Rectal smooth muscle tissue (tissue), 1 donor: Measurements from ENCODE around the gene GATD1.

Source experiments
- H3K27ac ChIP-seq: one replicate; pipeline ENCODE4 v1.7.0; 2013; ENCODE audit warnings: low read depth, low read length, inconsistent platforms
- H3K27me3 ChIP-seq: one replicate; pipeline ENCODE4 v1.7.0; 2013; ENCODE audit warnings: low read length; ENCODE audit not compliant: control insufficient read depth, insufficient read depth
- H3K36me3 ChIP-seq: one replicate; pipeline ENCODE4 v1.7.0; 2013; ENCODE audit warnings: low read length; ENCODE audit not compliant: control insufficient read depth, insufficient read depth
- H3K4me1 ChIP-seq: one replicate; pipeline ENCODE4 v1.7.0; 2013; ENCODE audit warnings: low read length; ENCODE audit not compliant: control insufficient read depth, insufficient read depth
- H3K4me3 ChIP-seq: one replicate; pipeline ENCODE4 v1.7.0; 2013; ENCODE audit warnings: low read length
- H3K9ac ChIP-seq: one replicate; pipeline ENCODE4 v1.7.0; 2013; ENCODE audit warnings: low read length

GATD1 gene

DNA sequence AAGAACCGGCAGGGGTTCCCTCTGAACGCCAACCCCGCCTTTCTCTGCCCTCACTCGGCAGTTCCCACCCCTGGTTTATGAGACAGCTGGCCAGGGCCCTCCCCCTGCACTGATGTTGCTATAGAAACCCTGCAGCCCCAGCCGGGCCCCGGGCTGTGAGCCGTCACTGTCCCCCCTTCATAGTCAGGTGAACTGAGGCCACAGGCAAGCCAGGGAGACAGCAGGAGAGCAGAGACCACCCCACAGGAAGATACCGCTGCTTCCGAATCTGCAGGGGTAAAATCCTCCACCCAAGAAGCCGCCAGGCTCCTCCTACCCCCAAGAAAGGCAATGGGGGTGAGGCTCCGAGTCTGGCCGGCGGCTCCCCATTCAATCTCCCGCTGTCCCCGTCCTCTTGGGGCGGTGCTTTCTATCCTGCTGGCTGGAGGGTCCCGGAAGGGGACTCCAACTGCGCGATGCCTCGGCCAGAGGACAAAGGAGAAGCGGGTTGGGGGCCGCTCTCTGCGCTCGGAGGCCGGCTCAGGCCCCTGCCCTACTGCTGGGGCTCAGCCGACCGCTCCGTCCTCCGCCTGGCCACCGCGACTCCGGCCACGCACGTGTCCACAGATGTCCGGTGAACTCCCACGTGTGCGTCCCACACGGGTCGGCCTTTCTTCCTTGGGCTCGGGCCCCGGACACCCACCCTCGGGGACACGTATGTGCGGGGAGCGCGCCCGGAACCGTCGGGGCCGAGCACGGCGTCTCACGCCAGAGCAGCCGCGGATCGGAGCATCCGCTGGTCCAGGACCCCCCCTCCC is 20.2 kb upstream of the GATD1 start:
- peak overlapping the region; percentile 52 for H3K9ac ChIP-seq
- H3K4me3 ChIP-seq: peak overlapping the region; percentile 71
- peak overlapping the region; percentile 77 for H3K27ac ChIP-seq
- no peaks in the 10 kb centered on the region for H3K27me3 ChIP-seq
- peaks cover 3% of the 10 kb centered on the region for H3K36me3 ChIP-seq
- peaks cover 7% of the 10 kb centered on the region for H3K4me1 ChIP-seq

DNA sequence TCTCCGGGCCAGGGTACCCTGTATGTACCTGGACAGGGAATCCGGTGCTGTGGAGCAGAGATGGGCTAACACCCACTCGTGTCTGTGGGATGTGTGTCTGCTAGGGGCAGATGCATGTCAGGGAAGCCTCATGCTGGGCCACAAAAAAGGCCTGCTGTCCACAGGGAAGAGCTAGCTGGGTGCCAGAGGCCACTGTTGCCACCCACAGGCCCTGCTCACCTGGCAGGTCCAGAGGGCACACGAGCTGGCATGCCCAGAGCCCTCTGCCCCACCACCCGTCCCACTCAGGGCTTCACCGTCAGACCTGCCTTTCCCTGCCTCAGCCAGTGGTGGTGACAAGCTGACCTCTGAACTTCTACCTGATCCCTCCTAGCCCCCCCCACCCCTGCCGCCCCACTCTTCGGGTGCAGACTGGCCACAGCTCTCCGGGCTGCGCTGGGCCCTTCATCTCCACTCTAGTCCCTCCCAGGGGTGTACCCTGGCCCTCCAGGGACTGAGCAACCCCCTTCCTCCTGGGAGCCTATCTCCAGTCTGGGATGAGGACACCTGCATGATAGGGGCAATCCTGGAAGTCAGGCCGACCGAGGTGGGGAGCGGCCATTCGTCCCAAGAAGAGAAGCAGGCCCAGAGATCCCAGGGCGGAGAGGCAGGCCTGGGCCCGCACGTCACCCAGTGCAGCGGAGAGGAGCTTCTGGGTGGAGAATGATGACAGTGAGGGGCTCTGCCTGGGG is 19.4 kb upstream of the GATD1 start:
- Histone ChIP-seq H3K36me3 (peaks cover 3% of the 10 kb centered on the region), H3K9ac (peak overlapping the region; percentile 52), H3K27me3 (no peaks in the 10 kb centered on the region), H3K4me3 (peak overlapping the region; percentile 71), H3K27ac (peak overlapping the region; percentile 77), H3K4me1 (peaks cover 7% of the 10 kb centered on the region)

DNA sequence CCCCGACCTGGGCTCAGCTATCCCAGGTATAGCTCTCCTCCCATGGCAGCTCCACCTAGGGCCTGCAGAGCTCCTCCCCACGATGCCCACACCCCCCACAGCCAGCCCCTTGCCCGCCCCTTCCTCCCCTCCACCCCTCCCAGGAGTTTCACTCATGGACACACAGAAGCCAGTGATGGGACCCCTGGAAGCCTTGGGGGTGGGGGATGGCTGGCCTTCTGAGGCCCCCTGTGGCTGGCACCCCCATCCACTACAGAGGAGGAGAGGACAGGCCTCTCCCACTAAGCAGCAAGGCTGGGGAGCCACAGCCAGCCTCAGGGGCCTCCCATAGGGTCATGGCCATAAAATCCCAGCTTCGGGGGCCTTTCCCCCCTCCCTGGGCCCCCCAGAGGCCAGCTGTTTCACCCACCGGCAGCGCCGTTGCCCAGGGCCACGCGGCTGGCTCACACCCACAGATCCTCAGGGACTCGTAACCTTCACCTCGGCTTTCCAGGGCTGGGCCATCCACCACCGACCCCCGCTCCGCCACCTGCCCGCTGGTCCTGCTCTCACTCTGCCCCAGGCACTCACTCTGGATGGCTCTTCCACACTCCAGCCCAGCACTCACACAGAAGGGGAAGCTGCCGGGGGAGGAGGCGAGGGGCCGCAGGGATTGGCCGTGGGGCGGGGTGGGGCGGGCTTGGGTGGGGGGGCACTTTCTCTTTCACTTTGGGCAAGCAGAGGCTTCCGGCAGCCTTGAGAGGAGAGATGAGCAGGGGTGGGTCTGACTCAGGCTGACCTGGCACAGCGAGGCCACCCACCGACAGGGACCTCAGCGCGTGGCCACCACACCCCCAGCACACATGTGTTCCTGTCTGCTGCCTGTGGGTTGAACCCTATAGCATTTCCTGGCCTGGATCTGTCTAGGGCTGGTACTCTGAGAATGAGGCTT is 18.6 kb upstream of the GATD1 start:
- H3K27me3 ChIP-seq: no peaks in the 10 kb centered on the region
- H3K9ac ChIP-seq: peak overlapping the region; percentile 40
- peaks cover 3% of the 10 kb centered on the region for H3K36me3 ChIP-seq
- peak overlapping the region; percentile 77 for H3K27ac ChIP-seq
- peak overlapping the region; percentile 71 for H3K4me3 ChIP-seq
- peaks cover 7% of the 10 kb centered on the region for H3K4me1 ChIP-seq

DNA sequence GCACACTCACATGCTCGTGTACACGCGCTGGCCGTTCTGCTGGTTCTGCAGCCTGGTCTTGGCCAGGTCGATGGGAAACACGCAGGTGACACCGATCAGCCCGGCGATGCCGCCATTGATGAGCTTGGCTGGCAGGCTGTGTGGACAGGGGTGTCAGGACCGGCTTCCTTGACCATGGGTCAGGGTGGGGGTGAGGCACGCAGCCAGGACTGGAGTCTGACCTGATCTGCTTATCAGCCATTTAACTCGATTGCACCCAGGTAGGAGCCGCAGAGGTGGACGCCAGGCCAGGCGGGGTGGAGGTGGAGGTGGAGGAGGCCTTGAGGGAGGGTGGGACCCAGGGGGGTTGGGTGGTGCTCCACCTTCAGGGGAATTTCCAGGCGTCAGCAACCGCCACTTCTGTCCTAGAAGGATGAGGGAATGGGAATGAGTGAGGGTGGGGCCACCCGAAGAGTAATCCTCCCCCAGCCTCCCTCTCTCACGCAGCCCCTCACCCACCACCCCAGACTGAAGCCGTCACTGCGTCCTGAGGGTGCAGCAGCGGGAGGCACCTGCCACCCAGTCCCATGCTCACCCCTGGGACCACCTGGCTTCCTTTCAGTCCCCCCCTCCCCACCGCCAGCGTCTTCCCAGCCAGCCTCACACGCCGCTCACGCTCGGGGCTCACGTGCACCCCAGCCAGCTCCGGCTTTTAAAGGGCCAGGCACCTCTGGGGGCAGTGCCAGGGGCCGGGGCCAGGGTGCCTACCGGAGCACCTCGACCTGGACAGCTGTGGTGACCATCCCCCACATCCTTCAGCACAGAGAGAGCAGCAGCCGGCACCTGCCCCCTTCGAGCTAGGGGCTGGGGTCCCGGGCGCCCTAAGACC is 17.7 kb upstream of the GATD1 start:
- no peak overlapping the region for H3K27ac ChIP-seq
- peaks cover 3% of the 10 kb centered on the region for H3K36me3 ChIP-seq
- peak overlapping the region; percentile 71 for H3K4me3 ChIP-seq
- no peaks in the 10 kb centered on the region for H3K27me3 ChIP-seq
- peaks cover 7% of the 10 kb centered on the region for H3K4me1 ChIP-seq
- H3K9ac ChIP-seq: no peak overlapping the region

DNA sequence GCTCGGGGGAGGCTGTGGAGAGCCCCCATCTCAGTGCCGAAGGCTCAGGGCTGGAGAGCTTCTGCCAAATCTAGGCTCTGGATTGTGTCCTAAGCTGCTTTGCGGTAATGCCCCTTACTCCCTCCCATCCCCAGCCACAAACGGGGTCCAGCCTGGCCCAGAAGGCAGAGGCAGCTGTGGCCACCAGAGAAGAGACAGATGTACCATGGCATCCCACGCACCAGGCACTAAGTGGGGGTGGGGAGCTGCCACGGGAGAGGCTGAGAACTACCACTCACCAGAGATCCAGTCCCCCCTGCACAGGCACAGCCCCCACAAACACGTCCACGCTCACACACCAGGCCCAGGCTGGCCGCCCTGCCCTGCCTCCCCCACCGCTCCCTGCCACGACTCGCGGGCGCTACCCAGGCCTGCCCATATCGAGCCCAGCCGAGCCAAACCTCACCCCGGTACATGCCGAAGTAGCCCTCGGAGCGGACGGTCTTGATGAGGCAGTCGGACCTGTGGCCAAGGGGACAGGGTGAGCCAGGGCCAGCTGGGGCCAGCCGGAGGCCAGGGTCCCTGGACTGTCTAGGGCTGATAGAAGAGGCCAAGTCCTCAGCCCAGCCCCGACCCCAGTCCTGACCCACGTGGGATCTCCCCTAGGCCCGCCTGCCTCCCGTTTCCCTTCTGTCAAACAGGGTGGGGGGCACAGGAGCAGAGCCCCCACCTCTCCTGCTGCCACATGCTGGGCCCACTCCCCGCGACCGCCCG is 16.9 kb upstream of the GATD1 start:
- H3K4me3 ChIP-seq: no peak overlapping the region
- H3K4me1 ChIP-seq: peaks cover 7% of the 10 kb centered on the region
- no peak overlapping the region for H3K9ac ChIP-seq

DNA sequence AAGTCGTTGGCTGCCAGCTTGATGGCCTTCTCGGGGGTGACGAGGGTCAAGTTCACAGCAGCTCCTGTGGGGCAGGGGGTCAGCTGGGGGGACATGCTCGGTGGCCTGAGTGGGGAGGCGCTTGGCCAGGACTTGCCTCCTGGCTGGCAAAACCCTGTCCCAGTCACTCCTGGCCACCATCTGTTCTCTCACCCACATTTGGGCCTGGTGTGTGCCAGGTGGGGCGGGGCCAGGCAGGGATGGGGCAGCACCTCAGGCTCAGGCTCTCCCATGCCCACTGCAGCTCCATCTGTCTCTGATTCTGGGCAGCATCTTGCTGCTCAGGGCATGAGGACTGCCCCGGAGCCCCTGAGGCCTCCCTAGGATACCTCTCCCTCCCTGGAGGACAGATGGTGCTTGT is 16.3 kb upstream of the GATD1 start:
- Histone ChIP-seq H3K4me1 (peaks cover 7% of the 10 kb centered on the region), H3K4me3 (no peak overlapping the region), H3K9ac (no peak overlapping the region), H3K27ac (no peak overlapping the region), H3K27me3 (peaks cover 6% of the 10 kb centered on the region), H3K36me3 (no peaks in the 10 kb centered on the region)

More for the DNA sequence above, 16.9 kb upstream of the GATD1 start:
- Histone ChIP-seq H3K27me3 (peaks cover 5% of the 10 kb centered on the region), H3K27ac (no peak overlapping the region), H3K36me3 (no peaks in the 10 kb centered on the region)

- Histone ChIP-seq H3K9ac (no peak overlapping the region), H3K27me3 (peaks cover 6% of the 10 kb centered on the region), H3K36me3 (no peaks in the 10 kb centered on the region), H3K4me1 (peaks cover 7% of the 10 kb centered on the region), H3K4me3 (no peak overlapping the region), H3K27ac (no peak overlapping the region)
Measured at GRCh38 chr11:792873-793272, 15.6 kb upstream of the GATD1 start.

- Histone ChIP-seq H3K36me3 (no peaks in the 10 kb centered on the region), H3K27me3 (peaks cover 6% of the 10 kb centered on the region), H3K4me1 (peaks cover 7% of the 10 kb centered on the region), H3K4me3 (no peak overlapping the region), H3K27ac (no peak overlapping the region), H3K9ac (no peak overlapping the region)
Measured at GRCh38 chr11:792535-792821, 15.2 kb upstream of the GATD1 start.

DNA sequence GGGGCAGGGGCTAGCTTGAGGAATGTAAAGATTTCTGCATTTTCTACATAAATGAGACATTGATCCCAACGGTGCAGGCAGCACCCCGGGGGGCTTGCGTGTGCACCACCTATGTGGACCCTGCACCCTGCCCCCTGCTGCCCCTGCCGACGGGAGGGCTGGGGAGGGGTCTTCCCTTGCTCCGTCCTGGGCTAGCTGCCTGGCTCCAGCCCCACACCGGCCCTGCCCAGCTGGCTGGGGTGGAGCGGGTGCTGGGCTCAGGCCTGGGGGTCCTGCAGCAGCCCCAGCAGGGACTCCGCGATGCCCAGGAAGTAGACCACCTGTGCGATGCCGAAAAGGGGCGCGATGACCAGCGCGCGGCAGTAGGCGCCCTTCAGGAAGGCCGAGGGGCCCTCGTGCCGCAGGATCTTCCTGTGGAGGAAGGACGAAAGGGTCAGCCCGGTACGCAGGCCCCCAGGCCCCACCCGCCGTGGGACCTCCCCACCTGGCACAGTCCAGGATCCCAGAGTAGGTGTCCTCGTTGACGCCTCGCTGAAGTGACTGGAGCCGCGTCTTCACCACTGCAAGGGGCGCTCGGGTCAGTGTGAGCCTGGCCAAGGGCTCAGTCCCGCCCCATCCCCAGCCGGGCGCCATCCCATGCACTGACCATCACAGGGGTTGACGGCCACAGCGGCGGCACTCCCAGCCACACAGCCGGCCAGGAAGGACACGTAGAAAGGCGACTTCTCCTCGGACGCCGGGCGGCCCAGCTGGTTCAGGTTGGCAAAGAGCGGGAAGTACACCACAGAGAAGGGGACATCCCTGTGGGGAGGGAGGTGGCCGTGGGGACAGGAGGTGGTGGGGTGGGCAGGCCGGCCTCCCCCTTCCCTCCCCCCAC is 14.6 kb upstream of the GATD1 start:
- Histone ChIP-seq H3K4me3 (no peak overlapping the region), H3K4me1 (peaks cover 5% of the 10 kb centered on the region), H3K27me3 (peaks cover 6% of the 10 kb centered on the region), H3K36me3 (no peaks in the 10 kb centered on the region), H3K27ac (no peak overlapping the region), H3K9ac (no peak overlapping the region)

- peaks cover 6% of the 10 kb centered on the region for H3K27me3 ChIP-seq
- H3K4me1 ChIP-seq: no peaks in the 10 kb centered on the region
- H3K36me3 ChIP-seq: no peaks in the 10 kb centered on the region
- H3K27ac ChIP-seq: no peak overlapping the region
- H3K4me3 ChIP-seq: no peak overlapping the region
- H3K9ac ChIP-seq: no peak overlapping the region
Measured at GRCh38 chr11:790721-791564, 13.7 kb upstream of the GATD1 start.
